ENCODE data around the gene PLEKHG3.

The PLEKHG3 gene

DNA sequence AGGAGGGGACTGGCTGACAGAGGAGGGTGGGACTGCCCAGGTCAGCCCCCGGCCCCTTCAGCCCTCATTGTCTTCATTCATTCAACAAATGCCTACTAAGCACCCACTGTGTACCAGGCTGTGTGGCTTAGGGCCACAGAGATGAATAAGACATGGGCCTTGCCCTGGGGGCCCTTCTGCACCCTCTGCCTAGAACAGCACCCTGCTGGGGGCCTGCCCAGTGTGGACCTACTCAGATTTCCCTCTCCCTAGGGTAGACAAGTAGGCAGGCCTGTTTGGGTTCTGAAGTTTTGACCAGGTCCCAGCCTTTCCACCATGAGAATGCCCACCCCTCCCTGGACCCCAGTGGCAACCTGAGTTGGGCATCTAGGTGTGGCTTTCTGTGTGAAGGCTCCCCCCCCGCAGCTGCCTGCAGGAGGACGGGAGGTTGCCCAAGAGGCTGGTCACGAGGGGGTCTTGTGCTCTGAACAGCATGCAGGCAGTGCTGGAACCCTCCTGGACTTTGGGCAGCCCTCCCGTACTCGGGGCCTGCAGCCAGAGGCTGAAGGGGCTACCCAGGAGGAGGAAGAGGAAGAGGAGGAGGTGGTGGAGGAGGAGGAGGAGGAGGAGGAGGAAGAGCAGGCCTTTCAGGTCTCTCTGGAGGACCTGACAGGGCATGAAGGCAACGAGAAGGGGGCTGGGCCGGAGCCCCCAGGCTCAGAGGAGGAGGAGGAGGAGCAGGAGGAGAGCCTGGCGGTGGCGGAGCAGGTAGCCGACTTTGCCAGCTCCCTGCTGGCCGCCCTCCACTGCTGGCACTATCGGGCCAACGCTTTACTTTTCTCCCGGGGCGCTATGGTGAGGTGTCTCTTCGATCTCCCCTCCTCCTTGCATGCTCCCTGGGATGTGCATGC, 33.4 kb downstream of the PLEKHG3 start:
- DNase-seq (ENCODE audit: extremely low read depth, low read depth): no peak
- TF ChIP-seq, protein P1, sequence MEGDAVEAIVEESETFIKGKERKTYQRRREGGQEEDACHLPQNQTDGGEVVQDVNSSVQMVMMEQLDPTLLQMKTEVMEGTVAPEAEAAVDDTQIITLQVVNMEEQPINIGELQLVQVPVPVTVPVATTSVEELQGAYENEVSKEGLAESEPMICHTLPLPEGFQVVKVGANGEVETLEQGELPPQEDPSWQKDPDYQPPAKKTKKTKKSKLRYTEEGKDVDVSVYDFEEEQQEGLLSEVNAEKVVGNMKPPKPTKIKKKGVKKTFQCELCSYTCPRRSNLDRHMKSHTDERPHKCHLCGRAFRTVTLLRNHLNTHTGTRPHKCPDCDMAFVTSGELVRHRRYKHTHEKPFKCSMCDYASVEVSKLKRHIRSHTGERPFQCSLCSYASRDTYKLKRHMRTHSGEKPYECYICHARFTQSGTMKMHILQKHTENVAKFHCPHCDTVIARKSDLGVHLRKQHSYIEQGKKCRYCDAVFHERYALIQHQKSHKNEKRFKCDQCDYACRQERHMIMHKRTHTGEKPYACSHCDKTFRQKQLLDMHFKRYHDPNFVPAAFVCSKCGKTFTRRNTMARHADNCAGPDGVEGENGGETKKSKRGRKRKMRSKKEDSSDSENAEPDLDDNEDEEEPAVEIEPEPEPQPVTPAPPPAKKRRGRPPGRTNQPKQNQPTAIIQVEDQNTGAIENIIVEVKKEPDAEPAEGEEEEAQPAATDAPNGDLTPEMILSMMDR (IDR thresholded peaks at IDR 0.05; ENCODE audit: low read depth, low read length): no peak

DNA sequence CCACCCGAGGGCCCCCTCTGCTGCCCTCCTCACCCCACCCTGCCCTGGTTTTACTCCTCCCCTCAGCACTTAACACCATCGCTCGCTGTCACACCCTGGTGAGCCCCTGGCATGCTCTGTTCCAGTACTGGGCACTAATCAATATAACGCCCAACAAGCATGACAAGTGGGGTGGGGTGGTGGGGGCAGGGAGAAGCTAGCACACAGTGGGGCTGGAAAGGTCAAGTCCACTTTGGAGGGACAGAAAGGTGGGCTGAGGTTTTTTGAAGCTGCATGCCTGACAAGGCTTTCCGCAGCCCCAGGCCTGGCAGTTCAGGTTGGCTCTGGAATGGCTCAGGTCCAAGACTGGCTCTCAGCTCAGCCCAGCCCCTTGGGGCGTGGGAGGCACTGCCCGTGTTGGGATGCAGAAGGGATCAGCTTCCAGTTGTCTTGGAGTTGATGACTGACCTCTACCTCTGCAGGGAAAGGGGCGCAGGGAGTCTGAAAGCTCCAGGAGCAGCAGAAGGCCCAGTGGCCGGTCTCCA, 34.1 kb downstream of the PLEKHG3 start:
- TF ChIP-seq, protein P1 (IDR thresholded peaks at IDR 0.05; ENCODE audit: low read depth, low read length): no peak

DNA sequence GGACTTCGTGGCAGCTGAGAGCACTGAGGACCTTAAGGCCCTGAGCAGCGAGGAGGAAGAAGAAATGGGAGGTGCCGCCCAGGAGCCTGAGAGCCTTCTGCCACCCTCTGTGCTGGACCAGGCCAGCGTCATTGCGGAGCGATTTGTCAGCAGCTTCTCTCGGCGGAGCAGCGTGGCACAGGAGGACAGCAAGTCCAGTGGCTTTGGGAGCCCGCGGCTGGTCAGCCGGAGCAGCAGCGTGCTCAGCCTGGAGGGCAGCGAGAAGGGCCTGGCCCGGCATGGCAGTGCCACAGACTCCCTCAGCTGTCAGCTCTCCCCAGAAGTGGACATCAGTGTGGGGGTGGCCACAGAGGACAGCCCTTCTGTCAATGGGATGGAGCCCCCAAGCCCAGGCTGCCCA, 37.0 kb downstream of the PLEKHG3 start:
- TF ChIP-seq, protein P1 (IDR thresholded peaks at IDR 0.05; ENCODE audit: low read depth, low read length): no peak
- no peak for DNase-seq (ENCODE audit: extremely low read depth, low read depth)

More for the DNA sequence above, 34.1 kb downstream of the PLEKHG3 start:
- DNase-seq (ENCODE audit: extremely low read depth, low read depth): no peak

DNA sequence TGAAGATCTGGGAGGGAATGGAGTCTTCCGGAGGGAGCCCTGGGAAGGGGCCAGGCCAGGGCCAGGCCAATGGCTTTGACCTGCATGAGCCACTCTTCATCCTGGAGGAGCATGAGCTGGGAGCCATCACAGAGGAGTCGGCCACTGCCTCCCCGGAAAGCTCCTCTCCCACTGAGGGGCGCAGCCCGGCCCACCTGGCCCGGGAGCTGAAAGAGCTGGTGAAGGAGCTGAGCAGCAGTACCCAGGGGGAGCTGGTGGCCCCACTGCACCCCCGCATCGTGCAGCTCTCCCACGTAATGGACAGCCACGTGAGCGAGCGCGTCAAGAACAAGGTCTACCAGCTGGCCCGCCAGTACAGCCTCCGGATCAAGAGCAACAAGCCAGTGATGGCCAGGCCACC, 37.7 kb downstream of the PLEKHG3 start:
- TF ChIP-seq, protein P1 (IDR thresholded peaks at IDR 0.05; ENCODE audit: low read depth, low read length): no peak
- DNase-seq (ENCODE audit: extremely low read depth, low read depth): no peak

DNA sequence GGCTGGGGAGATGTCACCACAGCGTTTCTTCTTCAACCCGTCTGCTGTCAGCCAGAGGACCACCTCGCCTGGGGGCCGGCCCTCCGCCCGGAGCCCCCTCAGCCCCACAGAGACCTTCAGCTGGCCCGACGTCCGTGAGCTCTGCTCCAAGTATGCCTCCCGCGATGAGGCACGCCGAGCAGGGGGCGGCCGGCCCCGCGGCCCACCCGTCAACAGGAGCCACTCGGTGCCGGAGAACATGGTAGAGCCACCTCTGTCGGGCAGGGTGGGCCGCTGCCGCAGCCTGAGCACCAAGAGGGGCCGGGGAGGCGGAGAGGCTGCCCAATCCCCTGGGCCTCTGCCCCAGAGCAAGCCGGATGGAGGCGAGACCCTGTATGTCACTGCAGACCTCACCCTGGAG, 38.8 kb downstream of the PLEKHG3 start:
- no peak for DNase-seq (ENCODE audit: extremely low read depth, low read depth)

DNA sequence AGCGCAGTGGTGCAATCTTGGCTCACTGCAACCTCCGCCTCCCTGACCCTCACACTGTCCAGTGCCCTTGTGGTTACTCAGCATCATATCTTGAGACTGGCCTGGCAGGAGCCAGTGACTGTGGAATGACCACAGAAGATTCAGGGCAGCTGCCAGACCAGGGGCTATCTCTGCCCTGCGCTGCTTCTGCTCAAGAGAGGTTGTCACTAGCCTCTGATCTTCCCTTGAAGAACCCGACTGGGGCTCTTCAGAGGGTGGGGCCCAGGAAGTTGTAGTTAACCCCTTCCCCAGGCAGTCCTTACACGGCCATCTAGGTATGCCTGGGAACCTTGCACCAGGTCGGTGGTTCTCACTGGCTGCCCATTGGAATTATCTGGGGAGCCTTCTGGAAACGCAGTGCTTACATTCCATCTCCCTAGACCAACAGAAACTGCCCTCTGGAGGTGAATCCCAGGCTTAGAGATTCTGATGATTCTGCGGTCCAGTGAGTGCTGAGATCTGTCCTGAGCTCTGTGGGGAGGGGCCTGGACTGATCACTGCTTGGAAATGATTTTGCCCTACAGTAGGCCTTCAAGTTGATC, 41.4 kb downstream of the PLEKHG3 start:
- no peak for DNase-seq (ENCODE audit: extremely low read depth, low read depth)
- TF ChIP-seq, protein P1 (IDR thresholded peaks at IDR 0.05; ENCODE audit: low read depth, low read length): peak; percentile 13

More for the DNA sequence above, 38.8 kb downstream of the PLEKHG3 start:
- TF ChIP-seq, protein P1 (IDR thresholded peaks at IDR 0.05; ENCODE audit: low read depth, low read length): no peak
